Coronary artery (tissue), 2 donors: ENCODE measurements around the gene RFFL.

ENCODE experiments used
- DNase-seq: peaks from one replicate; pipeline ENCODE4 v3.0.0-alpha.2; 2017; ENCODE audit warnings: low spot score
- H3K27ac ChIP-seq, 2 donors: fragments of 200-600 bp; sonication (generic); one replicate each; pipeline ENCODE4 v1.5.1; 2016 to 2019
- H3K4me3 ChIP-seq: fragments of 200-600 bp; sonication (generic); 2 replicates; pipeline ENCODE4 v1.5.1; 2016; ENCODE audit warnings: mild to moderate bottlenecking, moderate library complexity
- CTCF ChIP-seq: fragments of 200-600 bp; sonication (generic); IDR thresholded peaks from one replicate; pipeline ENCODE4 v1.5.1; 2019; ENCODE audit warnings: antibody characterized with exemption

Gene RFFL

GRCh38 chr17:35080536-35080935, 17.0 kb upstream of the RFFL start:
- no peak overlapping the region for H3K4me3 ChIP-seq
- DNase-seq, result no peak
- H3K27ac ChIP-seq, result no peak overlapping the region
- no peak for TF ChIP-seq CTCF

- Histone ChIP-seq H3K4me3 (no peak overlapping the region), H3K27ac (no peak overlapping the region)
- no peak for DNase-seq
- no peak for TF ChIP-seq CTCF
Measured at GRCh38 chr17:35079547-35080423, 16.3 kb upstream of the RFFL start.

- no peak for TF ChIP-seq CTCF
- no peak for DNase-seq
- Histone ChIP-seq H3K4me3 (no peak overlapping the region), H3K27ac (no peak overlapping the region)
Measured at GRCh38 chr17:35076874-35077273, 13.4 kb upstream of the RFFL start.

GRCh38 chr17:35074711-35075707, 11.5 kb upstream of the RFFL start:
- H3K4me3 ChIP-seq, result no peak overlapping the region
- TF ChIP-seq CTCF, result no peak
- H3K27ac ChIP-seq, result no peak overlapping the region
- DNase-seq, result no peak

GRCh38 chr17:35073991-35074627, 10.6 kb upstream of the RFFL start:
- no peak overlapping the region for H3K4me3 ChIP-seq
- no peak overlapping the region for H3K27ac ChIP-seq
- DNase-seq, result no peak
- TF ChIP-seq CTCF, result no peak

- no peak for DNase-seq
- TF ChIP-seq CTCF, result no peak
- H3K4me3 ChIP-seq, result no peak overlapping the region
- H3K27ac ChIP-seq, result no peak overlapping the region
Measured at GRCh38 chr17:35073183-35073790, 9.8 kb upstream of the RFFL start.
